ENCODE data around the gene ORC1. TPM values are rescaled to one million over a fixed set of nuclear protein-coding genes. Genes with fewer than 3 reads are reported as not detected.

Gene ORC1
- total RNA-seq (2021), result 33.6 to 45.2 TPM (median 34.0 TPM) in 3 replicates
- percentile 85 among the genes with signal in this experiment for Bru-seq, nascent RNA
- long read RNA-seq, experiment 1, transcript ORC1-201 (17 exons, 3,080 nt), result minor isoform, 22 of 199 reads
- long read RNA-seq, experiment 1, transcript ORC1-202 (17 exons, 3,157 nt), result major isoform, 125 of 199 reads
- long read RNA-seq, experiment 1, partial matches to known transcripts, result 20 of 199 reads
- long read RNA-seq, experiment 1, other reads (novel, unspliced or antisense), result 32 of 199 reads
- long read RNA-seq, experiment 2, transcript ORC1-202 (17 exons, 3,157 nt), result major isoform, 10 of 33 reads
- long read RNA-seq, experiment 2, partial matches to known transcripts, result 13 of 33 reads
- long read RNA-seq, experiment 2, other reads (novel, unspliced or antisense), result 7 of 33 reads
- long read RNA-seq, experiment 3, partial matches to known transcripts, result 0 of 4 reads
- long read RNA-seq, experiment 3, other reads (novel, unspliced or antisense), result 1 of 4 reads

DNA sequence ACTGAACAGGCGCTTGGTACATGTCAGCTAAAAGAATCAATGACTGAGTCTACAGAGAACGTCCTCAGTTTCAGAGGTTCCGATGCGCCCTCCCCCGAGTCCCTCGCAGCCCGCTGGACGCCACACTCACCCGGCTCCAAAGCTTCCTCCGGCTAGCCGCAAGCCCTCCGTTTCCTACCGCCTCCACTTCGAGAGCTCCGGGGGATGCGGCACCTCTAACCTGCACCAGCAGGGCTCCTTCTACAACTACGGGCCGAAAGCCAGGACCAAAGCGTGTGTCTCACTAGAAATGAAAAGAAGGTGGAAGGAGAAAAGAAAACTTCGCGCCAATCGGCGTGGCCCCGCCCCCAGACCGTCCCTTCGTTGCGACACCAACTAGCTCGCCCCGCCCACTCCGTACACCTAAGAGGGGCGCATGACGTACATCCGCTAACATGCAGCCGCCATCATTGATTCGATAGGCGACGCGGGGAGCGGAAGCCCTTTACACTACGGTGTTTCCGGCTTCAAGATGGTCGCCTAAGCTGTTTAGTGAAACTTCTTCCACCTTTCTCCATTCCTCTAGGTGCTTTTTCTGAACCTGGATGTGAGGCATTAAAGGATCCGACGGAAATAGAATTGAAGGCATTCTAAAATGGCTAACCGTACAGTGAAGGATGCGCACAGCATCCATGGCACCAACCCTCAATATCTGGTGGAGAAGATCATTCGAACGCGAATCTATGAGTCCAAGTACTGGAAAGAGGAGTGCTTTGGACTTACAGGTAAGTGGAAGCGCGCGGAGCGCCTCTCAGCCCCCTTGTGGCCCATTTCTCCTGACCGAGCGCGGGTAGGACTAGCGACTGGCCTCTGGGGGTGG is at the start of gene ORC1, which contains the start of gene PRPF38A:
Gene ORC1, minus strand, starts transcription at position 308 of the 859 bp plus-strand sequence. CDS start 2,200 bp downstream, outside the sequence.
Gene PRPF38A, plus strand, starts transcription at position 487 of the 859 bp plus-strand sequence. Its CDS starts 148 bp downstream, at position 635.
- ChIA-PET POLR2A (interaction anchor here (0.5 to 1.9 kb wide), 17 partner anchors 12 to 349 kb away, joined by 3 to 16 read pairs (median 3); partner anchors contain the start of genes BTF3L4, CC2D1B, SHISAL2A and TUT4), CTCF (interaction anchor here (0.6 to 1.6 kb wide), 6 partner anchors 21 to 282 kb away, joined by 3 to 13 read pairs (median 4); partner anchors contain the start of gene TUT4)
- no peaks in the 10 kb centered on the region for H3K9me3 Mint-ChIP-seq
- peaks cover 23% of the 10 kb centered on the region for H3K4me1 Mint-ChIP-seq
- H3K36me3 Mint-ChIP-seq, result peaks cover 52% of the 10 kb centered on the region
- DNase-seq (ENCODE audit: low spot score) (peak; percentile 98), ATAC-seq (peak; percentile 92)
- H3K27me3 Mint-ChIP-seq (ENCODE audit: low read depth), result no peaks in the 10 kb centered on the region
- peak within 1 kb of the TSS; percentile 100 for H3K27ac Mint-ChIP-seq
- H3K4me3 Mint-ChIP-seq, result peak within 1 kb of the TSS; percentile 100
- TF ChIP-seq ZBTB21 (CRISPR knock-in tag; IDR thresholded peaks at IDR 0.05; ENCODE audit: borderline replicate concordance) (peak; percentile 99; the same call in 1 of the 2 replicates), TEAD4 (CRISPR knock-in tag; IDR thresholded peaks at IDR 0.05) (no peak), CREB1 (CRISPR knock-in tag; IDR thresholded peaks at IDR 0.05) (0 out of 2 replicates have a peak, but pooled peaks have one; percentile 49), JAZF1 (CRISPR knock-in tag; IDR thresholded peaks at IDR 0.05) (no peak), NR3C1 (CRISPR knock-in tag; conservative IDR thresholded peaks at IDR 0.05; ENCODE audit: low read depth) (no peak), CBFB (CRISPR knock-in tag; IDR thresholded peaks at IDR 0.05; ENCODE audit: low read depth) (no peak), SMAD3 (CRISPR knock-in tag; IDR thresholded peaks at IDR 0.05; ENCODE audit: borderline replicate concordance) (no peak), NR1H2 (CRISPR knock-in tag; IDR thresholded peaks at IDR 0.05) (no peak), JUN (CRISPR knock-in tag; IDR thresholded peaks at IDR 0.05) (no peak), ZNF263 (CRISPR knock-in tag; IDR thresholded peaks at IDR 0.05; ENCODE audit: low read depth) (no peak), CREM (CRISPR knock-in tag; IDR thresholded peaks at IDR 0.05) (peak; percentile 93), ZNF425 (CRISPR knock-in tag; conservative IDR thresholded peaks at IDR 0.05) (no peak), FOXK1 (CRISPR knock-in tag; IDR thresholded peaks at IDR 0.05) (peak; percentile 72; the same call in 1 of the 2 replicates), NFATC4 (CRISPR knock-in tag; IDR thresholded peaks at IDR 0.05) (no peak), ATF1 (CRISPR knock-in tag; IDR thresholded peaks at IDR 0.05) (no peak), ZNF396 (CRISPR knock-in tag; IDR thresholded peaks at IDR 0.05; ENCODE audit: borderline replicate concordance) (no peak), ZNF317 (CRISPR knock-in tag; IDR thresholded peaks at IDR 0.05; ENCODE audit: borderline replicate concordance, low read depth) (no peak)
- TF ChIP-seq, protein P1, sequence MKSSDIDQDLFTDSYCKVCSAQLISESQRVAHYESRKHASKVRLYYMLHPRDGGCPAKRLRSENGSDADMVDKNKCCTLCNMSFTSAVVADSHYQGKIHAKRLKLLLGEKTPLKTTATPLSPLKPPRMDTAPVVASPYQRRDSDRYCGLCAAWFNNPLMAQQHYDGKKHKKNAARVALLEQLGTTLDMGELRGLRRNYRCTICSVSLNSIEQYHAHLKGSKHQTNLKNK (CRISPR knock-in tag; IDR thresholded peaks at IDR 0.05), result no peak
- TF ChIP-seq, protein P2, sequence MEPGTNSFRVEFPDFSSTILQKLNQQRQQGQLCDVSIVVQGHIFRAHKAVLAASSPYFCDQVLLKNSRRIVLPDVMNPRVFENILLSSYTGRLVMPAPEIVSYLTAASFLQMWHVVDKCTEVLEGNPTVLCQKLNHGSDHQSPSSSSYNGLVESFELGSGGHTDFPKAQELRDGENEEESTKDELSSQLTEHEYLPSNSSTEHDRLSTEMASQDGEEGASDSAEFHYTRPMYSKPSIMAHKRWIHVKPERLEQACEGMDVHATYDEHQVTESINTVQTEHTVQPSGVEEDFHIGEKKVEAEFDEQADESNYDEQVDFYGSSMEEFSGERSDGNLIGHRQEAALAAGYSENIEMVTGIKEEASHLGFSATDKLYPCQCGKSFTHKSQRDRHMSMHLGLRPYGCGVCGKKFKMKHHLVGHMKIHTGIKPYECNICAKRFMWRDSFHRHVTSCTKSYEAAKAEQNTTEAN (CRISPR knock-in tag; IDR thresholded peaks at IDR 0.05), result no peak
- TF ChIP-seq, protein P3, sequence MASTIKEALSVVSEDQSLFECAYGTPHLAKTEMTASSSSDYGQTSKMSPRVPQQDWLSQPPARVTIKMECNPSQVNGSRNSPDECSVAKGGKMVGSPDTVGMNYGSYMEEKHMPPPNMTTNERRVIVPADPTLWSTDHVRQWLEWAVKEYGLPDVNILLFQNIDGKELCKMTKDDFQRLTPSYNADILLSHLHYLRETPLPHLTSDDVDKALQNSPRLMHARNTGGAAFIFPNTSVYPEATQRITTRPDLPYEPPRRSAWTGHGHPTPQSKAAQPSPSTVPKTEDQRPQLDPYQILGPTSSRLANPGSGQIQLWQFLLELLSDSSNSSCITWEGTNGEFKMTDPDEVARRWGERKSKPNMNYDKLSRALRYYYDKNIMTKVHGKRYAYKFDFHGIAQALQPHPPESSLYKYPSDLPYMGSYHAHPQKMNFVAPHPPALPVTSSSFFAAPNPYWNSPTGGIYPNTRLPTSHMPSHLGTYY (CRISPR knock-in tag; IDR thresholded peaks at IDR 0.05), result no peak
- TF ChIP-seq, protein P4, sequence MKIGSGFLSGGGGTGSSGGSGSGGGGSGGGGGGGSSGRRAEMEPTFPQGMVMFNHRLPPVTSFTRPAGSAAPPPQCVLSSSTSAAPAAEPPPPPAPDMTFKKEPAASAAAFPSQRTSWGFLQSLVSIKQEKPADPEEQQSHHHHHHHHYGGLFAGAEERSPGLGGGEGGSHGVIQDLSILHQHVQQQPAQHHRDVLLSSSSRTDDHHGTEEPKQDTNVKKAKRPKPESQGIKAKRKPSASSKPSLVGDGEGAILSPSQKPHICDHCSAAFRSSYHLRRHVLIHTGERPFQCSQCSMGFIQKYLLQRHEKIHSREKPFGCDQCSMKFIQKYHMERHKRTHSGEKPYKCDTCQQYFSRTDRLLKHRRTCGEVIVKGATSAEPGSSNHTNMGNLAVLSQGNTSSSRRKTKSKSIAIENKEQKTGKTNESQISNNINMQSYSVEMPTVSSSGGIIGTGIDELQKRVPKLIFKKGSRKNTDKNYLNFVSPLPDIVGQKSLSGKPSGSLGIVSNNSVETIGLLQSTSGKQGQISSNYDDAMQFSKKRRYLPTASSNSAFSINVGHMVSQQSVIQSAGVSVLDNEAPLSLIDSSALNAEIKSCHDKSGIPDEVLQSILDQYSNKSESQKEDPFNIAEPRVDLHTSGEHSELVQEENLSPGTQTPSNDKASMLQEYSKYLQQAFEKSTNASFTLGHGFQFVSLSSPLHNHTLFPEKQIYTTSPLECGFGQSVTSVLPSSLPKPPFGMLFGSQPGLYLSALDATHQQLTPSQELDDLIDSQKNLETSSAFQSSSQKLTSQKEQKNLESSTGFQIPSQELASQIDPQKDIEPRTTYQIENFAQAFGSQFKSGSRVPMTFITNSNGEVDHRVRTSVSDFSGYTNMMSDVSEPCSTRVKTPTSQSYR (CRISPR knock-in tag; IDR thresholded peaks at IDR 0.05), result no peak
- TF ChIP-seq, protein P5, sequence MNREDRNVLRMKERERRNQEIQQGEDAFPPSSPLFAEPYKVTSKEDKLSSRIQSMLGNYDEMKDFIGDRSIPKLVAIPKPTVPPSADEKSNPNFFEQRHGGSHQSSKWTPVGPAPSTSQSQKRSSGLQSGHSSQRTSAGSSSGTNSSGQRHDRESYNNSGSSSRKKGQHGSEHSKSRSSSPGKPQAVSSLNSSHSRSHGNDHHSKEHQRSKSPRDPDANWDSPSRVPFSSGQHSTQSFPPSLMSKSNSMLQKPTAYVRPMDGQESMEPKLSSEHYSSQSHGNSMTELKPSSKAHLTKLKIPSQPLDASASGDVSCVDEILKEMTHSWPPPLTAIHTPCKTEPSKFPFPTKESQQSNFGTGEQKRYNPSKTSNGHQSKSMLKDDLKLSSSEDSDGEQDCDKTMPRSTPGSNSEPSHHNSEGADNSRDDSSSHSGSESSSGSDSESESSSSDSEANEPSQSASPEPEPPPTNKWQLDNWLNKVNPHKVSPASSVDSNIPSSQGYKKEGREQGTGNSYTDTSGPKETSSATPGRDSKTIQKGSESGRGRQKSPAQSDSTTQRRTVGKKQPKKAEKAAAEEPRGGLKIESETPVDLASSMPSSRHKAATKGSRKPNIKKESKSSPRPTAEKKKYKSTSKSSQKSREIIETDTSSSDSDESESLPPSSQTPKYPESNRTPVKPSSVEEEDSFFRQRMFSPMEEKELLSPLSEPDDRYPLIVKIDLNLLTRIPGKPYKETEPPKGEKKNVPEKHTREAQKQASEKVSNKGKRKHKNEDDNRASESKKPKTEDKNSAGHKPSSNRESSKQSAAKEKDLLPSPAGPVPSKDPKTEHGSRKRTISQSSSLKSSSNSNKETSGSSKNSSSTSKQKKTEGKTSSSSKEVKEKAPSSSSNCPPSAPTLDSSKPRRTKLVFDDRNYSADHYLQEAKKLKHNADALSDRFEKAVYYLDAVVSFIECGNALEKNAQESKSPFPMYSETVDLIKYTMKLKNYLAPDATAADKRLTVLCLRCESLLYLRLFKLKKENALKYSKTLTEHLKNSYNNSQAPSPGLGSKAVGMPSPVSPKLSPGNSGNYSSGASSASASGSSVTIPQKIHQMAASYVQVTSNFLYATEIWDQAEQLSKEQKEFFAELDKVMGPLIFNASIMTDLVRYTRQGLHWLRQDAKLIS (CRISPR knock-in tag; IDR thresholded peaks at IDR 0.05; ENCODE audit: borderline replicate concordance), result no peak

All from WTC11 (cell line).